GM21576 (cell line): ENCODE data around the gene HMGN1.

Source experiments
- ATAC-seq: cut with Tn5 transposase; IDR thresholded peaks from one replicate; pipeline ENCODE4 v1.9.1; 2021; ENCODE audit warnings: mild to moderate bottlenecking, moderate library complexity; ENCODE audit not compliant: unreplicated experiment

Gene HMGN1

DNA sequence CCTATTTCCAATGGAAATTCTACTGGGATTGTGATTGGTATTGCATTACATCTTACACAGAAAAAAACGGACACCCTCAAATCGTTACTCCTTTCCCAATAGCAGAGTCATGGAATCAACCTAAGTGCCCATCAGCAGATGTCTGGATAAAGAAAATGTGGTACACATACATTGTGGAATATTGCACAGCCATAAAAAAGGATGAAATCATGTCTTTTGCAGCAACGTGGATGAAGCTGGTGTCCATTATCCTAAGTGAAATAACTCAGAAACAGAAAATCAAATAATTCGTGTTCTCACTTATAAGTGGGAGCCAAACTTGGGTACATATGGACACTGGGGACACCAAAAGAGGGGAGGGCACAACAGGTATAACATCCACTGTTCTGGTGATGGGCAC, 14.3 kb downstream of the HMGN1 start:
- no peak for ATAC-seq

DNA sequence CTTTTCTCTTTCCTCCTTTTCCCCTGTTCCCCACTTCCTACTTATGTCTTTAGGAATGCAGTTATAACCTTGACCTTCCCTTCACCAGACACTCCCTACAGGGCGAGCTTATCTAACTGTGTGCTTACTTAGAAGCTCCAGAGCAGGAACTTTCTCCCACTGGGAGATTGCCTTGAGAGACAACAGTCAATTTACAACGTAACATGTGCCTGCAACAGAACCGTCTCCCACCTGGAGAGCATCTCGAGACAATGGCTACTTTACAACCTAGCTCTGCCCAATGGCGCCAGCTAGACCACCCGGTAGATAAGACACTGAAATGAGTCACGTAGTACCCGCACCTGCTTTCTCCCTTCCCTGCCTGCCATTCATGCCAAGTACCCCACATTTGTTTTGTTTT, 16.7 kb downstream of the HMGN1 start:
- no peak for ATAC-seq

DNA sequence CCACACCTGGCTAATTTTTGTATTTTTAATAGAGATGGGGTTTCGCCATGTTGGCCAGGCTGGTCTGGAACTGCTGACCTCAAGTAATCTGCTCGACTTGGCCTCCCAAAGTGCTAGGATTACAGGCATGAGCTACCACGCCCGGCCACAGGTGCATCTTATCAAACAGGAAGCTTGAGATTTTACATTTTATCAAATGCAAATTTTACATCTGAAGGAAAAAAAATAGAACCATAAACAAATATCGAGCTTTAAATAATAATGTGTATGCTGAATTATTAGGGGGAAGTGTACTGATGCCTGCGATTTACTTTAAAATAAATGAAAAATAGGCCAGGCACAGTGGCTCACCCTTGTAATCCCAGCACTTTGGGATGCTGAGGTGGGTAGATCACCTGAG, 18.9 kb downstream of the HMGN1 start:
- no peak for ATAC-seq

DNA sequence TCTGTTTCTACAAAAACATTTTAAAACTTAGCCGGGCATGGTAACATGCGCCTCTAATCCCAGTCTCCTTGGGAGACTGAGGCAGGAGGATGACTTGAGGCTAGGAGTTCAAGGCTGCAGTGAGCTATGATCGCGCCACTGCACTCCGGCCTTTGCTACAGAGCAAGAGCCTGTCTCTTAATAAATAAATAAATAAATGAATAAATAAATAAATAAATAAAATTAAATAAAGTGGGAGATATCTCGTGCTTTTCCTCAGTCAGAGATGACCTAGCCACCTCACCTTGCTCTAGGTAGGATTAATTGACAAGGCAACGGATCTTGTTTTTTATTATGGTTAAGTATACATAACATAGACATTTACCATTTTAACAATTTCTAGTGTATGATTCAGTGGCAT, 21.2 kb downstream of the HMGN1 start:
- no peak for ATAC-seq

DNA sequence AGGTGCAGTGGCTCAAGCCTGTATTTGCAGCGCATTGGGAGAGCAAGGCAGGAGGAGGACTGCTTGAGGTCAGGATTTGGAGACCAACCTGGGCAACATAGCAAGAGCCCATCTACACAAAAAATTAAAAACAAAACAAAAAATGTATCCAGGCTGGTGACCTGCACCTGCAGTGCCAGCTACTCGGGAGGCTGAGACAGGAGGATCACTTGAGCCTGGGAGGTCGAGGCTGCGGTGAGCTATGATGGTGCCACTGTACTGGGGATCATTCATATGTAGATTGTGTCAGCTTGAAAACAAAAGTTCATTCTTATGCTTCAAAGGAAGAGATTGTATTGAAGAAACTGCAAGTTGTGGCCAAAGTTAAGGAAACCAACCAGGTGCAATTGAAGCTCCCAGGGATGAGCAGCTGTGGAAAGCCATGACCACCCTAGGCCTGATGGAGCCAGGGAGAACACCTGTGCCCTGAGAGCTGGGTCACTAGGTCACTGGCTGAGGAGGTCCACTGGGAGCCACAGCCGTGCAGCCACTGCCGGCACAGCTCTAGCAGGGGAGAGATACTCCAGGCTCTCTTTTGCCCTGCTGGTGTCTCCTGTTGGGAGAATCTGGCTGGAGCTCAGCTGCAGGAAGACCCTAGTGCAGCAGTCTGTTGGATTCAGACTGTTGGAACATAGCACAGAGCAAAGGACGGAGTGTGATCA, 22.1 kb downstream of the HMGN1 start:
- ATAC-seq = no peak

DNA sequence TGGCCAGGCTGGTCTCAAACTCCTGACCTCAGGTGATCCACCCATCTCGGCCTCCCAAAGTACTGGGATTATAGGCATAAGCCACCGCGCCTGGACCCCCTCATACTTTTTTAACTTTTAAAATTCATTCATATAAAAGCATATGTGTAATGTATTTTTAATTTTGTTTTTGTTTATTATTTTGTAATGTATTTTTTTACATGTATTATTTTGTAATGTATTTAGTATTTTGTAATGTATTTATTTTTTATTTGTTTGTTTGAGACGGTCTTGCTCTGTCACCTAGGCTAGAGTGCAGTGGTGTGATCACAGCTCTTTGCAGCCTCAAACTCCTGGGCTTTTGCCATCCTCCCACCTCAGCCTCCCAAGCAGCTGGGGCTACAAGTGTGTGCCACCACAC, 23.4 kb downstream of the HMGN1 start:
- no peak for ATAC-seq

DNA sequence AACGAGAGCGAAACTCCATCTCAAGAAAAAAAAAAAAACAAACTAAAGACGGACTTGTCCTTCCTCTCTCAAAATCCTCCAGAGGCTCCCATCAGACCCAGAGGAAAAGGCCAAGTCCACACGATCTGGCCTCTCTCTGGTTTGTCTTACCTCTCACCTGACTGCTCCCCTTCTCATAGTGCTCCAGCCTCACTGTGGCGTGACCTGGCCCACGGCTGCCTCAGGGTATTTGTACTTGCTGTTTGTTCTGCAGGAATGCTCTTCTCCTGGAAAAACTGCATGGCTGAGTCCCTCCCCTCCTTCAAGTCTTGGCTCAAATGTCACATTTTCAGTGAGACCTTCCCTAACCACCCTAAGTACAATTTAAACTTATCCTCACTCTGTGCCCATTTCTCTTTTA, 27.5 kb downstream of the HMGN1 start:
- ATAC-seq = no peak

DNA sequence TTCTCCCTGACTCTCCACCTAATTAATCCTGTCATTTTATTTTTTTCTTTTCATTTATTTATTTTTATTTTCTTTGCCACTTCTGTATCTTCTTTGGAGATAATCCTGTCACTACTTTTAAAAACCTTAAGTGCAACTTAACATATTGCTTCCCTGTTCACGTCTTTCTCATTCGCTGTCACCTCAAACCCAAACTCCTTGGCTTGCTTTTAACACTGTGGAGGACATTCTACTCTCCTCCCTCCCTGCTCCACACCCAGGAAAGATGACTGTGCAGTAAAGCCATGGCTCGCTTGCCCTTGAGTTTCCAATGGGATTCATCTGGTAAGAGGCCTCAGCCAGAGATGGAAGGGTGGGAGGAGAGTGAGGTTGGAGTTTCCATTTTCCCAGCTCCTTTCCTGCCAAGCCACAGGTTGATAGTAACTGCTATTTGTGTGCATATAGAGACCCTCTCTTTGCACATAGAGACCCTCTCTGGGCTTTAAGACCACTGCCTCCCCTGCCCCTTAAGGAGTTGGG, 29.0 kb downstream of the HMGN1 start:
- ATAC-seq = no peak

DNA sequence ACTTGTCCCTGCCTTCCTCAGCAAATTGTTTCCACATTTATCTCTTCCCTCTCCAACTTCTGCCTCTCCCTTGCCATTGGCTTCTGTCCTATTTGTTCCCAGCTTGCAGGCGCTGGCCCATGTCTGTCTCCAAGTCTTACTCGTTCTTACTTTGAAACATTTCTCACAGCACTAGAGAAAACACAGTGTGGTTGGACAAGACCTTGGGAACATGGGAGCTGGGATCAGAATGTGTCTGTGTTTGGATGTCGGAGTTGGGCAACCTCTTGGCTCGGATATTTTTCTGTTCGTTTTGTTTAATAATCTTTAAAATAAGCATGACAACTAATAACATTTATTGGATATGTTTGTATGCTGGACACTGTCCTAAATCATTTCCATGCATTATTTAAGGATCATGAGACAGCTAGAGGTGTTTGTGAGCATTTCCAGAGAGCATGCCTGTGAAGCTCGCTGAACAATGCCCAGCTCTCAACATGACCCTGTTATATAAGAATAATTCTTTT, 29.6 kb downstream of the HMGN1 start:
- ATAC-seq = no peak

DNA sequence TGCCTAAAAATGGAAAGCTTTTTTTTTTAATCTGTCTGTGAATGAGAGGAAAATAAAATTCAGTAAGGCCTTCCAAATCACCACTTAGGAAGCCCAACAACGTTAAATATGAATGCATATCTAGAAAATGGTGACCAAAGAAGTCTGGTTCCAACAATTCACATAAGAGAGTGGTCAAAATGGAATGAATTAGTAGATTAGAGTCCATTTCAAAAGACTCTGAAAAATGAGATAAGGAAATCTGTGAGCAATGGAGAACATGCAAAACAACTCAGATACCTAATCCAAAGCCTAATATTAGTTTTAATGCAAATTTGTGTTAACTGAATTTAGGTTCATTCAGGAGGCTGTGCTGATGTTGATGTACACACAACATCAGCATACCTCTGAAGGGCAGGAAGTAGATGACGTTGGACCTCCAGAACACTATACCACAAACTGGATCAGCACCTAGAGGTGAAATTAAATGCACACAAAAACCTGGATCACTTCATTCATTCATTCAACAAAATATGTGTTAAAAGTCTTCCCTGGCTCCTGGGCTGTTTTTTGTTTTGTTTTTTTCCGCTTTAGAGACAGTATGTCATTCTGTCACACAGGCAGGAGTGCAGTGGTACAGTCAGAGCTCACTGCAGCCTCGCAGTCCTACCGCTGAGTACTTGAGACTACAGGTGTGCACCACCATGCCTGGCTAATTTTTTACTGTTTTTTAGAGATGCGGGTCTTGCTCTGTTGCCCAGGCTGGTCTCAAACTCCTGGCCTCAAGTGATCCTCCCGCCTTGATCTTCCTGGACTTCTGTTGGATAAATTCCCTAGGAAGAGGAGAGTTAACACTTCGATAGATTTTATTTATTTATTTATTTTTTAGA, 30.6 kb downstream of the HMGN1 start:
- no peak for ATAC-seq

DNA sequence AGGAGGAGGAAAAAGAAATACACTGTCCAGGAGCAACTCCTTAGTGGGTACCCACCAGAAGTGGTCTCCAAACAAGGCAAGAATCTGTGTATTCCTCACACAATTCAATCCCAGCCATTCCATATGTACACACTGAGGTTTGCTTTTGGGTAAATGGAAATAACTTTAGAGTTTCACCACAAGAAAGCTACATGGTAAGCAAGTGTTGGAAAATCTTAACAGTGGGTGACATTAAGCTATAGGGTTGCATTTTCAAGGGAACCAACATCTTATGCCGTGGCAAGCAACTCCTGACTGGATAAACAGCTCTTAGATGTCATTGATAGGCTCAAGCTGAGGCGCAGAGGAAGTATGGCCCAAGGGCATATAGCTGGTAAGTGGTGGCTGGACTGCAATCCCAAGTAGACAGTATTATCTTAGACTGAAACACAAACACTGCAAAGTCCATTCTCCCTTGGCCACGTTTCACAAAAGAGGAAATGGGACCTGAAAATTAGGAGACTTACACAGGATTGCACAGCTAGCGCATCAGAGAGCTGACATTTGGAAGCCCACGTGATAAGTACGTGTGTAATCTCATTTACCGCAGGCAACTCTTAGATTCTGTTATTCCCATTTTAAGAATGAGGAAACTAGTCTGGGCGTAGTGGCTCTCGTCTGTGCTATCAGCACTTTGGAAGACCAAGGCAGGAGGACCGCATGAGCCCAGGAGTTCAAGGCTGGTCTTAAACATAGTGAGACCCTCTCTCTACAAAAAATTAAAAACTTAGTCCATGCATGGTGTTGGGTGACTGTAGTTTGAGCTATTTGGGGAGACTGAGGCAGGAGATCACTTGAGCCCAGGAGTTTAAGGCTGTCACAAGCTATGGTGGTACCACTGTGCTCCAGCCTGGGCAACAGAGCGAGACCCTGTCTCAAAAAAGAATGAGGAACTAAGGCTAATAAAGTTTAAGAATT, 31.5 kb downstream of the HMGN1 start:
- no peak for ATAC-seq

DNA sequence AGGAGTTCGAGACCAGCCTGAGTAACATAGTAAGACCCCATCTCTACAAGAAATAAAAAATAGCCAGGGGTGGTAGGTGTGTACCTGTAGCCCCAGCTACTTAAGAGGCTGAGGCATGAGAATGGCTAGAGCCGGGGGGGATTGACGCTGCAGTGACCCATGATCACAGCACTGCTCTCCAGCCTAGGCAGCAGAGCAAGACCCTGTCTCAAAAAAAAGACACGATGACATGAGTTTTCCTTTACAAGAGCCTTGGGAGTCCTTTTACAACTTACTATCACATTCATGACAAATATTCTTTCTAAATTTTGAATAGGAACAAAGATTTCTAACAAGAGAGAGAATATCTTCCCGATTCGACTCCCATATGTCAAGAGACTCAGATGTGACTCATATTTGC, 32.2 kb downstream of the HMGN1 start:
- no peak for ATAC-seq

DNA sequence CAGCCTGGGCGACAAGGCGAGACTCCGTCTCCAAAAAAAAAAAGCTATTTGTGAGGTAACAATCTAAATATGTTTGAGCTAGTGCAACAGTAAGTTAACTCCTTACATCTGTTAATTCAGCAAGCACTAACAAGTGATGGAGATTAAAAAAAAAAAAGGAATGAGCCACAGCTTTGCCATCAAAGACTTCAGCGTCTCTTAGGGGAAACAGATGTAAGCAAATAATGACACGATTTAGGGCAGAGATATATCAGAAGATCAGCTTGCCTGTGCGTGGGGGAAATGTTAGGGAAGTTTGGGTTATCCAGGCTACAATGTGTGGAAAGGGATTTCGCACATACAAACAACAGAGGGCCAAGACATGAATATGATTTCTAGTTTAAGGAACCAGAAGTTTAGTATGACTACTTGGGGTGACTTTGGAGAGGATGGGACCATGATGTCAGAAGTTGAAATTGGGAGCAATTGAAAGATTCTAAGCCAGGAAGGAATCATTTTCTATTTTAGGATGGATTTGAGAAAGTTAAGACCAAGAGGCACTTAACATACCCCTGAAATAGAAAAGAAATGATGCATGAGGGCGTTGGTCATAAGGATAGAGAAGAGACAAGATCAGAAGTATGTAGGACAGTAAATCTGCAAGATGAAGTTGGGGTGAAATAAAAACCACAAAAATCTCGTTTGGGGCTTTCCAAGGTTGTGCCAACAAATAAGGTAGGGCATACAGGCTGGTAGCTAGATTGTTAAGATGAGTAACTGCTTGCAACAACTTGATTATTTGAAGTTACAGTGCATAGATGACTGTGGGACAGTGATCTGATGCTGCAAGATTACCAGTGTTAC, 33.1 kb downstream of the HMGN1 start:
- no peak for ATAC-seq

DNA sequence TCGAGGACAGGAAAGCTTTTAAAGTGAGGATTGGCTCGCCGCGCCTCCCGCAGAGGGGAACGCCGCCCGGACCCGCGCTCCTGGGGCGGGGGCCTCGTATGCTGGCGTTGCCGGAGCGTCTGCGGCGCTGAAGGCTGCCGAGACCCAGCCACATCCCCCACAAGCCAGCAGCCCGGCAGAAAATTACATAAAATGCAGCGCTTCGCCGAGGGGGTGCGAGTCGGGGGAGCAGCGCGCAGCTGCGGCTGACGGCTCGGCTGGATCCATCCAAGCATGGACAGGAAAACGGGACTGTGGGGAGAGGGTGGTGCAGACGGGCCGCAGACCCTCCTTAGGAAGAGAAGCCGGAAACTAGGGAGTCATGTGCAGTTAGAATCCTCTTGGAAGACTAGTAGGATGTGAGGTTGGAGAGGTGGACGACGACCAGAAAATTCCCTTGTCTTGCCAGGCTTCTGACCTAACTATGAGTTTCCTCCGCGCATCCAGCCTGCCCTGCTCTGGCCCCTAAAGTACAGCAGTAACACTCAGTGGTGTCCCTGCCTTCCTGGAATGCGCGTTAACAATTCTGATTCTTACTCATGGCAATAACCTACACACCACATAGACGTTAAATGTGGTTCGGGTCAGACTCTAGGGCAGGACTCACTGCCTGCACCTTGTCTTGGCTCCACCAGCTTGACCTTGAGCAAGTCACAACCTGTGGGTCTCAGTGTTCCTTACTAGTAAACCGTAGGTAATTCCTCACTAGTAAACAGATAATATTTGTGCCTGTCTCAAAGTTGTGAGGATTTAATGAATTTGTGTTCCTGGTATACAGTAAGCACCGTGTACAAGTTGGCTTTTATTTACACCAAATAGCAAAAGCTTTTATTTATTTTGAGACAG, 34.5 kb downstream of the HMGN1 start:
- peak; percentile 1 for ATAC-seq

DNA sequence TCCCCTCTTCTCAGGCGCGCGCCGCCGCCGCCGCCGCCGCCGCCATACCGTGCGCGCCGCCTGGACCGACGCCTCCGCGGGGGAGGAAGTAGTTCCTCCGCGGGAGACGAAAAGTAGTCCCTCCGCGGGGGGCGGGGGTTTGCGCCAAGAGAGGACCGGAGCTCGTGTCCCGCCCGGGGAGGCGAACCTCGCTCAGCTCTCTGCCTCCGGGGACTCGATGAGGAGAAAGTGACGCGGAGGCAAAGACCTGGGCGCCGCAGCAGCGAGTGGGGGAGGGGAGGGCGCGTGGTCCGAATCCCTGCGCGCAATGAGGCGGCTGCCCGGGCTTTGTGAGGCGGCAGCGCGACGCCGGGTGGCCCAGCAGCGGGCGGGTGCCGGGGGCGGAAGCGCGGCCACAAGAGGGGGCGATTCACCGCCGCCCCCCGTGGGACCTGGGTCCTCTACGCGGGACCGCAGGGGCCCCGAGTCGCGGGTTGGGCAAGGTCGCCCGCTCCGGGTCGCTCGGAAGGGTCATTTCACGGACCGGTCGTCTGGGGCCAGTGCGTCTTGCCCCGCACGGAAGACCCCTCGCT, 35.2 kb downstream of the HMGN1 start, which contains the start of gene BRWD1:
Gene BRWD1, minus strand, starts transcription at position 62 of the 572 bp plus-strand sequence. CDS start 141 bp downstream, outside the sequence.
- ATAC-seq = peak; percentile 38

DNA sequence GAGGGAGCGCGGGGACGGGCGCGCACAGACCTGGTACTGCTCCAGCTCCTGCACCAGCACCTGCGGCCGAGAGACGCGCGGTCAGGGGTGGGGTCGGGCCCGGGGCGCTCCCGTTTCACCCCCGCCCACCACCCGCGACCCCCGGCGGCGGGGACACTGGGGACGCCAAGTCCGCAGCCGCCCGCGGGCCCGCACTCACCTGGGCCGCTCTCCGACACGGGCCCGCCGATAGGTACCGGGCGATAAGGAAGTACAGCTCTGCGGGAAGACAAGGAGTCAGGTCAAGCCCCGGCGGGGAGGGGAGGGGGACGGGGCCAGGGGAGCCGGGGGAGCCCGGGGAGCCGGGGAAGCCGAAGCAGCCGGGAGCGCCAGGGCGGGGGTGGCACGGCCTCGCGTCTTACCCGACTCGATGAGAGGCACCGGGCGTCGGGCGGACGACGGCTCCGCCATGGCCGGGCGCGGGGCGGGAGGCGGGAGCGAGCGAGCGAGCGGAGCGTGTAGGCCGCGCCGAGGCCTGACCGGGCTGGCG, 35.8 kb downstream of the HMGN1 start:
- peak; percentile 11 for ATAC-seq

DNA sequence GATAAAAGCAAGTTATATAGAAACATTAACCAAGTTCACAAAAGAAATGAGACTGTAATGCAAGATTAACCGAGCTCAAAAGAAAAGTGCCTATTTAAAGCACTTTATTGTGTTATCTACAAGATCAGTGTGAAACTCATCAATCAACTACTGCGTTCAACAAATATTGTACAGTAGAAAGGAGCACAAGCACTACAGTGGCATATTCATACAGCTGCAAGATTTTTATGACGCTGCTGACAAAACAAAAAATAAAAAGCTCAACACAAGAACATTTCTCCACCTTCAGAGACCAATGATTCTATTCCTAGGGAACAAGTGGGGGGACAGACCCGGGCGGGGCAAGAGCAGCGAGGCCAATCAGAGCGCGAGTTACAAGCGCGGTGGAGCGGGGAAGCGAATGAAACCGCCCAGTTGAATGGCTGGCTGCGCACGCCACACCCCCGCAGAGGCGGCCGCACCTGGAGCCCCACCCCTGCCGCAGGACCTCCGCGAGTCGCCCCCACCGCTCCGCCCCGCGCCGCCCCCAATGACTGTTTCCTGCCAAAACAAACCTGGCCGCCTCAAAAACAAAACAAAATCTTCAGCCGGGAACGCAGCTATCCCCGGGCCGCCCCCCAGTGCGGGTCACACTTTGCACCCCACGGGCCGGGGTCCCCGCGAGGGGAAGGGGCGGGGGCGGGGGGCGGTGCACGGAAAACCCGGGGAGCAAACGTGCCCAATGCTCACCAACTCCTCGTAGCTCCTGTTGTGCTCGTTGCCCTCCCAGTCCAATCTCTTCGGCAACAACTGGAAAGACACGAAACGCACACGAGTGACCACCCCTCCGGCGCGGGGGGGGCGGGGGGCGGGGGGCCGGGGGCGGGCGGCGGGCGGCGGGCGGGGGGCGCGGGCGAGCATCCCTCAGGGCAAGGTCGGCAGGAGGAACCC, 36.5 kb downstream of the HMGN1 start:
- ATAC-seq = peak; percentile 76
